GM18873 (cell line): Measurements from ENCODE around the gene CDK2AP2.

Source experiments
- ATAC-seq: cut with Tn5 transposase; IDR thresholded peaks from one replicate; pipeline ENCODE4 v1.9.1; 2021; ENCODE audit warnings: mild to moderate bottlenecking, moderate library complexity, moderate number of reproducible peaks; ENCODE audit not compliant: unreplicated experiment, low FRiP score

The CDK2AP2 gene

GRCh38 chr11:67504005-67504949, 3.7 kb downstream of the CDK2AP2 start:
- no peak for ATAC-seq

DNA sequence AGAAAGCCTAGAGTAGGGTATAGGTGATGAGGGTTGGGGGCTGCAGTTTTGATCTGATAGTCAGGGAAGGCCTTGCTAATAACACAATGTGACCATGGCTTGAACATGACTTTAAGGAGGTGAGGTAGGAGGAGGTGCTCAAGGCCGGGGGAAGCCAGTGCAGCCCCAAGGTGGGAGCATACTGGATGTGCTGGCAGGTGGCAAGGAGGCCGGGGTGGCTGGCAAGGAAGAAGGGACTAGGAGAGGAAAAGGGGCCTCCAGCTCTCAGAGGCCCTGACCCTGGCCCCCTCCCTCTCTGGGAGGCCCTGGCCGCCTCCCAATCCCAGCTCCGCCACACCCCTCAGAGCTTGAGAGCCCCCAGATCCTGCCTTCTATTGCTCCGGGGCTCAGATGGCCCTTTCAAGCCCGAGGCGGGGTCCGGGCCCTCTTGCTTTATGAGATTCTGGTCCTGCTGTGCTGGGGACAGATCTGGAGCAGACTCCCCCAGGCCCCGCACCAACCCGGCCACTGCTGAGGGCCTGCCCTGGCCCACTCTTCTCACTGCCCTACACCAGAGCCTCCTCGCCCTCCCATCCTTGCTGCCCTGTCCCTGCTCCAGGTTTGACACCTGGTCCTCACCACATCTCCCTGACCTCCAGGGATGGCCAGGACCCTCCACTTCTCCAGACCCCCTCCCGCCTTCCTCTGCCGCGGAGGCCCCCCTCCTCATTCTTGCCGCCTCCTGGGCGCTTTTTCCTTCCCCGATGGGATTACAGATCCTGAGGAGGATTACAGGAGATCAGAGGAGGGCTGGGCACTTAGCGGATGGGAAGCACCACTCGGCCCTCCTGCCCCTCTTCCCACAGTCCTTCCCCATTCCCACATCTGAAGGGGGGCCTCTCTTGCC, 4.6 kb downstream of the CDK2AP2 start:
- no peak for ATAC-seq

- no peak for ATAC-seq
Measured at GRCh38 chr11:67502328-67502979, 5.5 kb downstream of the CDK2AP2 start.

DNA sequence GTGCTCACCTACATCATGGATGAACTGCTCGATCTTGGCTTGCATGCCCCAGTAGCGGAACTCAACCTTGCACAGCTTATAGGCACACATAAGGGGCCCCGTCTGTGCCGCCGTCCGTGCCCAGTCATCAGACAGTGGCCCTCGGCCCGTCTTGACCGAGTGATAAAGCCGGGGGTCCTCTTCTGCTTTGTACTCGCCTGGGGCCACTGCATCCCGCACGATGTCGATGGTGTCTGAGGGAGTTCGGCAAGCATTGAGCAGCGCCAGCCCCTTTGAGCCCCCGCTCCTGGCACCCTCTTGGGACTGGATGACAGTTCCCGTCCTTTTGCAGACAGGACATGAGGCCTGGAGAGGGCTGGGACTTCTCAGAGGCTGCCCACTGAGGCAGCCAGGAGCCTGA, 6.1 kb downstream of the CDK2AP2 start:
- no peak for ATAC-seq

DNA sequence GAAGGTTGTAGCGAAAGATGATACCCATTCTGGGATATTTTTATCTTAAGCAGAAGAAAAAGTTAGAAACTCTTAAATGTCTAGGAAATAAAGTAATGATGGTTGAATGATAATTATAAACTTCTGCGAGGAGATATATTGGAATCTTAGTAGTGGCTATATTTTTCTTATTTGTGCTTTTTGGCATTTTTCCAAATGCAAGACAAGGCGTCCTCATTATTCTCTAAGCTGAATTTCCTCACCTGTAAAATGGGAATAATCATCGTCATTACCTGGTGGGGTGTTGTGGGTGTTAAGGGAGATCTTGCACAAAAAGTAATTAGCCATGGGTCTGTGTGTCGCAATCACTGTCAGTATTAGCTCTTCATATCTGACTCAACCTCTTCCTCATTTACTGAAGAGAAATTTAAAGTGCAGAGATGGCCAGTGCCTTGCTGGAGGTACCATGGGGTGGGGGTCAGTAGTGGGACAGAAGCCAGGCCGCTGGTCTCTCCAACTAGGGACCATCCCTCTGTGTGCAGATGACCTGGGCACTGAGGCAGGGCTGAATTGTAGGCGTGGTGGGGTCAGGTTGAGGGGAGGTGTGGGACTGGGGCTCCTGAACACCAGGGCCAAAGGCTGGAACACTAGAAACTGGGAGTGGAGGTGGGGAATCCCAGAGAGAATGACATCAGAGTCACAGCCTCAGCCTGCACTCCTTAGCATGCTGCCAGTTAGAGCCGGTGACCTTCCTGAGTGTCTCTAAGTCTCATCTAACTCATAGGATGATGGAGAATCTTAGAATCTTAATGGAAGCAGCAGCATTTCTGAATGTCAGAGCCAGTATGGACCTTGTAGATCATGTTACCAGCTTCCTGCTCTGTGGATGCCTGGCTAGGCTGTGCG, 6.9 kb downstream of the CDK2AP2 start:
- no peak for ATAC-seq

GRCh38 chr11:67500484-67500821, 7.5 kb downstream of the CDK2AP2 start:
- no peak for ATAC-seq

DNA sequence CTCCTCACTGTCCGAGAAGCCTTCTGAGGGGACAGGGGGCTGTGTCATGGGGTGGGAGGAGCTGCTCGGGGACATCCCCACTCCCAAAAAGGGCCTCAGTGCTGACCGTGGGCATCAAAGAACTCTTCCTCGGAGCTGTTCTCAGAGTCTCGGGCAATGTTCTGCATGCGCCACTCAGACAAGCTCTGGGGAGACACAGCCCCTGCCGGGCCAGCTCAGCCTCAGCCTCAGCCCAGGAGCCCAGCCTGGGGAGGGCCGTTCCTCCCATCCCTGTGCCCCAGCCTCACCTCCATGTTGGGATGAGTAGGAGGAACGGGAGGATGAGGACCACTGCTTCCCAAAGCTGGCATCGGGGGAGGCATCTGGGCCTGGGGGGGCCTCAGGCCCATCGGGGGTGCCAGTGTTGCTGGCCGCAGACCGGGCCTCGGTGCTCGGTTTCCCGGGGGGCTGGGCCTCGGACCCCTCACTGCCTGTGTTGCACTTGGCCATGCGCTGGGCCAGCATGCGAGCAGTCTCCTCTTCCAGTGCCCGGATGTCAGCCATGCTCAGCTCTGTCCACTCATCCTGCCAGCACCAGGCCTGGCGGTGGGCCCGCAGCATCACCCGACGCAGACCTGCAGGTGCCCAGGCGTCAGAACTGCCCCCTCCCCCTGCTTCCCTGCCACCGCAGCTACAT, 8.0 kb downstream of the CDK2AP2 start:
- ATAC-seq: no peak

DNA sequence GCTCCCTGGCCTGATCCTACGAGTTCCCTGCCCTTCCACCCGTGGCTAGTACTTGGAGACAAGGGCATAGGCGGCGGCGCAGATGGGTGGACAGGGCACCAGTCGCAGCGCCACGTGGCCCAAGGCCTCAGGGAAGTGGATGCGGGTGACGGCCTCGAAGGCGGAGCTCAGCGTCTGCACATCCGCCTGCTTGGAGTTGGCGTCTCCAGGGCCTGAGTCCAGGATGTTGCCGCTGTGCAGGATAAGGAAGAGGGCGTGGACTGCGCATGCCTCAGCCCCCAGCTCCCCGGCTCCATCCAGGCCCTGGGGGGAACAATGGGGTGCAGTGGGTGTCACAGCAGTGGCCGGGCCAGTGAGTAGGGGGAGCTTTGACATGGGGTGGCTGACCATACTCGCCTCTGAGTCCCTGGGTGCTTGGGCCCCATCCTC, 9.4 kb downstream of the CDK2AP2 start:
- no peak for ATAC-seq

DNA sequence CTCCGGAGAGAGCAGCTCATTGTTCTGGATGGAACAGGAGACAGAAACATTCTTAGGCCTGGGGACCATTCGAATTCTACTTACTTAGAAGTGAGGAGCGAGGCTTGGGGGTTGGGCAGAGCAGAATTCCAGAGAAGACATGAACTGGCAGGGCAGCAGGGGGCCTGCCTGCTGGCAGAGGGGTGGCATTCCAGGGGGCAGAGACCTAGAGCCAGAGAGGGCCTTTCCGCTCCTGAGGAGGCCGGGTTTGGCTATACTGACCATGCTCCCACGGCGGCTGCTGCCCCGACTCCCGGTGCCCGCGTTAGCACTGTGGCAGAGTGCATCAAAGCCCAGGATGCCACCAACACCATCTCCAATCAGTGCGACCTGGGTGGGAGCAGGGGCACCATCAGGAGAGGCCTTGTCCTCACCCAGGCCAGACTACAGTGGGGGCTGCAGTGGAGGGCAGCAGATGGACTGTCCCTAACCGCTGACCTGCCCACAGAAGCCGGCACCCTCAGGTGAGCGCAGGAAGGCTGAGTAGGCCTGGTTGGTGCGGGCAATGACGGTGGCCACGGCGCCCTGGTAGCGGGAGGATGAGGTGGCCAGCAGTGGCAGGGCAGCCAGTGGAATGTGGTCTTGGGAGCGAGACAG, 10.2 kb downstream of the CDK2AP2 start:
- no peak for ATAC-seq

- no peak for ATAC-seq
Measured at GRCh38 chr11:67496113-67496512, 11.8 kb downstream of the CDK2AP2 start.

DNA sequence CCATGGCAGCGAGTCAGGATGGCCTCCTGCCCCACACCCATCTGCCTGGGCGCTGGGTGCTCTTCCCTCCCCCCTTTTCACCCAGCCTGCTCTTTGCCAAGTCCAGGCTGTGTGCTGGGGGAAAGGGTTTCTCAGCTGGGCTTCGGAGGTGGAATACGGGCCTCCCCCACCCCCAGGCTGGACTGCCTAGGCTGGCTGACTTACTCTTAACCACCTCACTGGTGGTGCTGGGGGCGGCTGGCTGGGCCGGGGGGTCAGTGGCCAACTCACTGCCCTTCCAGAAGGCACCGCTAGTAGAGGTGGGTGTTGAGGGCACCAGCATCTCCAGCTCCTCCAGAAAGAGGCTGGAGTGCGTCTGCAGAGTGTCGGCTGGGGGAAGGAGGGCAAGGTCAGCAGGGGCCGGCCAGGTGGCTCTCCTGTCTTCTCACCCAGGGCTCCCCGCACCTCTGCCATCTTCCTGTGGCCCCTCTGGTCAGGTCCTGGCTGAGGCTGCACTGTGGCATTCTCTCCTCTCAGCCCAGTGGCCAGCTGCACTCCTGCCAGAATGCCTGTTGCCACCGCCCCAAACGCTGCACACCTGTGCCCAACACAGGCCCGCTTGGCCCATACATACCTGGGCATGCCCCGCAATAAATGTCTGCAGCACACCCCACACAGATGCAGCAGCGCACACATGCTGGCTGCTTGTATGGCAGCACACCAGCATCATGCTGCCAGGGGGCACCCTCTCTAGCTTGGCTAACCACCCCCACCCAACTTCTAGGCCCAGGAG, 12.5 kb downstream of the CDK2AP2 start:
- ATAC-seq: no peak

DNA sequence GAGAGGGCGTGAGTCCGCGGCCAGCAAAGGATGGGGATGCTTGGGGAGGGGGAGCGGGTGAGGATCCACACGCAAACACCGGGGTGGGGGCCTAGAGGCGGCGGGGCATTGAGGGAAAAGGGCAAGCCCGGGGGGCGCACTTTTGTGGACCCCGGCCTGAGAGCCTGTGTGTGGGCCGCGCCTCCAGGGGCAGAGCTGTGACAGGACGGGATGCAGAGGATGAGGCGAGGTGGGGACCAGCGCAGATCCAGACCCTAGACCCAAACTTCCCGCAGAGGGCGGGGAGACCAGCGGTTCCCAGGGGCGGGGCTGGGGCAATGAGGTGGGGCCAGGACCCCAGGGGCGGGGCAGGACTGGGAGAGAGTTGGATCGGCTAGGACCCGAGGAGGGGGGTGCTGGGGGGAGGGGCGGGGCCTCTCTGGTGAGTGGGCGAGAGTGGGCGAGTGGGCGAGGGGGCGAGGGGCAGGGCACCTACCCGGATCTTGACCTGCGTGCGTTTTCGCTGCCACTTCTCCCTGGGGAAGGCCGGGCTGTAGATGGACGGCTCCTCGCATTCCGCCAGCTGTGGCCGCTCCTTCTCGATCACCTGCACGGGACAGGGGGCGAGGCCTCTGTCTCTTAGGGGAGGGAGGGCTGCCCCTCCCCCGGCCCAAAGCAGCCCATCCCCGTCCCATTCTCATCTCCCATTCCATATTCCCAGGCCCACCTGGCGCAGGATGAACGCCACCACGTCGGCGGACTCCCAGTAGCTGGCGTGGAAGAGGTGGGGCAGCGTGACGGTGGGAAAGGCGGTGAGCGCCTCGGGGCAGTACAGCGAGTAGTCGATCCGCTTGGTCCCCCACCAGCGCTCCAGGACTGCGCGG, 13.4 kb downstream of the CDK2AP2 start:
- ATAC-seq: no peak

- no peak for ATAC-seq
Measured at GRCh38 chr11:67493548-67494370, 14.2 kb downstream of the CDK2AP2 start.

DNA sequence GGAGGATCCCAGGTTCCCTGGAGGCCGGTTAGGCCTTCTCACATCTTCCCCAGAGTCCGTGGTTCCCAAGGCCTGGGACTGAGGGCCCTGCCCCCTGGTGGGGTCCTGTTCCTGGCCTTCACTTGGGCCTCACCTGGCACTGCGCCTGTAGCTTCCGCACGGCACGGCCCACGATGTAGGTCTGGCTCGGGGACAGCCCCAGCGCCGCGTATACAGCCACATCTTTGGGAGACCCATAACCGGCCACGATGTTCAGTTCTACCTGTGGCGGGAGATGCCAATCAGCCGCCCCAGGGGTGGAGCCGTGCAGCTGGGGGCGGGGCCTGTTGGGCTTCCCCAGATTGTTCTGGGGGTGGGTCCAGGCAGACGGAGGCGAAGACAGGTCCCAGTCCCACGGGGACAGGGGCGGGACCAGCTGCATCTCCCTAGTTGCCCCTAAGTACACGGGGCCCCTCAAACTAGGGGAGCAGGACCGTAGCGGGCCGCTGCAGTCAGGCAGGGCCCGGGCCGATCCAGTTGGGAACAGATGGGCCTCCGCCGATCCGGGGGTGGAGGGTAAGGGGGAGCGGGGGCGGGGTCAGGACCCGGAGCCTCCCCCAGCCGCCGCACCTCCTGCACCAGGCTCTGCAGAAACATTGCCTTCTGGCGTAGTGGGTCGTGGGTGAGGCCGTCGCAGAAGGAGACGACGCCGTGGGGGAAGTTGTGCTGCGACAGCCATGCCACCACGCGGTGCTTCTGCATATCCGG, 15.0 kb downstream of the CDK2AP2 start:
- ATAC-seq: no peak

GRCh38 chr11:67492069-67492727, 15.8 kb downstream of the CDK2AP2 start:
- ATAC-seq: no peak
